GM19395 (cell line): ENCODE measurements around the gene VSTM2B.

Source experiments
- ATAC-seq: cut with Tn5 transposase; IDR thresholded peaks from one replicate; pipeline ENCODE4 v1.9.1; 2021; ENCODE audit warnings: mild to moderate bottlenecking, moderate library complexity; ENCODE audit not compliant: unreplicated experiment

The VSTM2B gene

GRCh38 chr19:29495901-29496441 is 29.8 kb upstream of the VSTM2B start:
- no peak for ATAC-seq

GRCh38 chr19:29497241-29497640 is 28.6 kb upstream of the VSTM2B start:
- ATAC-seq, result no peak

- no peak for ATAC-seq
These were observed 27.9 kb upstream of the VSTM2B start for GRCh38 chr19:29497686-29498436.

DNA sequence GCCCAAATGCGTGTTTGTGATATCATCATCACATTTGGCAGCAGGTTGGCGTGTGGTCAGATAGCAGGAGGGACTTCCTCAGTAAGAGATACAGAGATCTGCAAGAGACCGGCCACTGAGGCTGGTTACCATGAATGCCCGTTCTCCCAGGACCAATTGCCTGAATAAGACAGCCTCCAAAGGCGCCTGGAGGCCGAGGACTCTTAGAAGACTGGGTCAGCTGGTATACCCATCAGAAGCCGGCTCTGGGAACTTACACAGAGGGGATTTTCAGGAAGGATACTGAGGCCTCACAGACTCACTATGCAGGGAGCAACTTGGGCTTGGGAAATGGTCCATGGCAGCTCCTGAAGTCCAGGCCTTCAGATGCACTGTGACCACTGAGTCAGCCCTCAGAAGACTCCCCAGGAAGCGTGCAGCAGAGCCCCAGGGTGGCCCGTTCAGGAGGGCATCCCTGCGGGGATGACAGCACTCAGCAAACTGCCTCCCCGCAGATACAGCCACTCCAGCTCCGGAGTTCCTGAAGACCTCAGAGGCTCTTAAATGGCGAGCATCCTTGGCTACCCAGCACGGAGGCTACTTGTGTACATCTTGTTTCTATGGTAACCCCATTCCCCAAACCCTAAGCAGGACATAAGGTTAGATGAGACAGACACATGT is 26.4 kb upstream of the VSTM2B start:
- no peak for ATAC-seq

DNA sequence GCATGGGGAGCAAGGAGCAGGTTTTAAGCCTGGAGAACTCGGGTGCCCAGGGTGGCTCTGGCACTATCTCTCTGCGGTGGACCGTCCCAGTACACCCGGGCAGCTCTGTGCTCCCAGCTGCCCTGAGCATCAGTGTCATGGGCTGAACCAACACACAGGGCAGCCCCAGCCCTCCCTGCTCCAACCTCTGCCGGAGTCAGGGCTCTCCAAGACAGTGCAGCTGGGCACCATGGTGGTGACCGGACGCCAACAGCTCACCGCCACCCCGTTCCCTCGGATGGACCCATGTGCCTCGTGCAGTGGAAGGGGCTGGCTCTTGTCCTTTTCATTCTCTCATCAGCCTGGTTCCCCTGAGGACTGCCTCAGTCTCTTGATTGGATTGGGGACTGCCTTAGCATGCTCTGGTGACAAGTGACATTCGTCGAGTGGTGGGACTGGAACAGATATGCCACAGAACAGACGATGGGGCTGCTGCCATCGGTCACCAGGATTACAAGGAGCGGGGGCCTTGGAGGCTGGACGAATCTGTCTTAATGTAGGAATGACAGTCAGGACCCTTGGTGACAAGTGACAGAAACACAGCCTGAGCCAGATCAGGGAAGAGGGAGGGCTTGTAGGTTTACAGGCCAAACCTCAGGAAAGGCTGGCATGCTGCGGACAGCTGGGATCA is 25.7 kb upstream of the VSTM2B start:
- no peak for ATAC-seq

- no peak for ATAC-seq
These were observed 23.8 kb upstream of the VSTM2B start for GRCh38 chr19:29501816-29502580.

GRCh38 chr19:29502581-29502850 is 23.3 kb upstream of the VSTM2B start:
- no peak for ATAC-seq

GRCh38 chr19:29503140-29503758 is 22.5 kb upstream of the VSTM2B start:
- no peak for ATAC-seq

DNA sequence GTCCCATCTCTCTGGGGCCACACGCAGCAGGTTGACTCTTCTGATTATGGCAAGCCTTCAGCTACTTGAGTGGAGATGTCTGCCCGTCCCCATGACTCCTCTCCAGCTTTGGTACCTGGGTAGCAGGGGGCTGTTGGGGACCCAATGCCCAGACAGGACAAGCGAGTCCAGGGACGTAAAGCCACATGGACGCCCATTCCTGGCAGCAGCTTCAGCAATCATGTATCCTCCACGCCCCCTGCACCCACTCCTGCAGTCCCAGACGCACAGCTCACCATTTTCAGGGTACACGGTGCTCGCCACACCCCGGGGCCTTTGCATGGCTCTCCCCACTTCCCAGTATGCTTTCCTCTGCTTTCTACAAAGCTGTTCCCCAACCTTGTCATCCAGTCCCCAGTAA is 22.0 kb upstream of the VSTM2B start:
- no peak for ATAC-seq

DNA sequence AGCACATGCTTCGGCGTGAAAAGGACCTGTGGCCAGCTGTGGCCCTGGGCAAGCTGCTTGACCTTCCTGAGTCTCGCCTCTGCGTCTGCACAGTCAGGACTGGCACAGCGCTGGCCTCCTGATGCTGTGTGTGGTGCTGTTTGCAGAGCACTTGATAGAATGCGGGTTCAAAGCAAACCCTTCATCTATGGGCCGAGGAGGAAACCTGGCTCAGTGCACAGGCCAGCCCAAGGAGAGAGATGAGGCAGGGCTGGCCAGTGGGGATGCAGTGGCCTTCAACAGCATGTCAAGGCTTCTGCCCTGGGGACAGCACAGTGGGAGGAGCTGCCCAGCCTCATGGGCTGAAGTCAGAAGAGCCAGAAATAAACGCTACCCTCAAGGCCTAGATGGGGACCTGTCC is 21.3 kb upstream of the VSTM2B start:
- no peak for ATAC-seq

- ATAC-seq, result no peak
These were observed 20.5 kb upstream of the VSTM2B start for GRCh38 chr19:29505097-29505824.

DNA sequence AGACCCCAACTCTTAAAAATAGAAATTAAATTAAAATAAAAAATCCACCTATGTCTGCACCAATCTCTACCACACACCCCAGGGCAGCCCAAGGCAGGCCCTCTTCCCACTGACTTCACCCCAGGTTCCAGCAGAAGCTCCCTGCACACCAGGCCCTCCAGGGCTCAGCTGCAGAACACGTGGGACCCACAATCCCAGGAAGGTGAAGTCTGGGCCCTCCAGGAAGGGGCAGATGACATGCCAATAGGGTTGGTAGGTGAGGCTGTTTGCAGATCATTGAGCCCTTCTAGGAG is 19.2 kb upstream of the VSTM2B start:
- no peak for ATAC-seq

DNA sequence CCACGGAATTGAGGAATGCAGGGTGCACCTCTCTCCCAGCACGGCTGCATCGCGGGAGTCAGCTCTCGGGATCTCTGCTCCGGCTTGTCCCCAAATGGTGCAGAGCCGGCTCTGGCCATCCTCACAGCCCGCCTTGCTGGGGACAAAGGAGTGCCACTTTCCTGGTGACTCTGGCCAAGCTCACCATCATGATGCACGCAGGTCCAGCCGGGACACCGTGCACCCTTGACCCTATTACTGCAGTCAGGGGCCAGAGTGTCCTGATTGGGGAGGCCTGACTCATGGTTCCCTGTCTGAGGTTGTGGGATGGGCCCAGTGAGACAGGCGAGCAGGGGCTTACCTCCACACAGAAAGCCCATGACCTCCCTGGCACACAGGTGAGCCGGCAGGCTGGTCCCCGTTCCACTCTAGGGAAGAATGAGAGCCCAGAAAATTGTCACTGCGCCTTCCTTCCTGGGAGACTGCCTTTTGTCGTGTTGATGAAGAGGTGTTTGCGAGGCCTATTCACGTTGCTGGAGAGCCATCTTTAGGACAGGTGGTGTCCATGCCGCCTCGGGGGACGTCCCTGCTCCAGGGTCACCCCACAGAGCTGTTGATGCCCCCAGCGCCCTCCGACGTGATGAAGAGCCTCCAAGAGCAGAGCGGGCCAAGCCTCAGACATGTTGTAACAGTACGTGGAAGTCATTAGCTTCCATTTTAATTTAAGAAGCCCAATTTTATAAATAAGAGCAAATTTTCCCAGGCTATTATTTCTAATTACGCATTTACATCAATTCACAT is 18.5 kb upstream of the VSTM2B start:
- no peak for ATAC-seq

GRCh38 chr19:29508181-29508580 is 17.6 kb upstream of the VSTM2B start:
- no peak for ATAC-seq

GRCh38 chr19:29509456-29509855 is 16.3 kb upstream of the VSTM2B start:
- no peak for ATAC-seq

GRCh38 chr19:29510701-29511265 is 15.0 kb upstream of the VSTM2B start:
- no peak for ATAC-seq

GRCh38 chr19:29511768-29512167 is 14.0 kb upstream of the VSTM2B start:
- no peak for ATAC-seq

DNA sequence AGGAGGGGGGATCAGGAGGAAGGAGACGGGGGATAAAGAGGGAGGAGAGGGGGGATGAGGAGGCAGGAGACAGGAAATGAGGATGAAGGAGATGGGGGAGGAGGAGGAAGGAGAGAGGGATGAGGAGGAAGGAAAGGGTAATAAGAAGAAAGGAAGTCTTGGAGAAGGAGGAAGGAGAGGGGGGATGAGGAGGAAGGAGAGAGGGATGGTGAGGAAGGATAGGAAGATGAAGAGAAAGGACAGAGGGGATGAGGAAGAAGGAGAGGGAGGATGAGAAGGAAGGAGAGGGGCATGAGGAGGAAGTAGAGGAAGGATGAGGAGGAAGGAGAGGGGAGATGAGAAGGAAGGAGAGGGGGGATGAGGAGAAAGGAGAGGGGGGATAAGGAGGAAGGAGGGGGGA is 13.0 kb upstream of the VSTM2B start:
- ATAC-seq, result no peak

DNA sequence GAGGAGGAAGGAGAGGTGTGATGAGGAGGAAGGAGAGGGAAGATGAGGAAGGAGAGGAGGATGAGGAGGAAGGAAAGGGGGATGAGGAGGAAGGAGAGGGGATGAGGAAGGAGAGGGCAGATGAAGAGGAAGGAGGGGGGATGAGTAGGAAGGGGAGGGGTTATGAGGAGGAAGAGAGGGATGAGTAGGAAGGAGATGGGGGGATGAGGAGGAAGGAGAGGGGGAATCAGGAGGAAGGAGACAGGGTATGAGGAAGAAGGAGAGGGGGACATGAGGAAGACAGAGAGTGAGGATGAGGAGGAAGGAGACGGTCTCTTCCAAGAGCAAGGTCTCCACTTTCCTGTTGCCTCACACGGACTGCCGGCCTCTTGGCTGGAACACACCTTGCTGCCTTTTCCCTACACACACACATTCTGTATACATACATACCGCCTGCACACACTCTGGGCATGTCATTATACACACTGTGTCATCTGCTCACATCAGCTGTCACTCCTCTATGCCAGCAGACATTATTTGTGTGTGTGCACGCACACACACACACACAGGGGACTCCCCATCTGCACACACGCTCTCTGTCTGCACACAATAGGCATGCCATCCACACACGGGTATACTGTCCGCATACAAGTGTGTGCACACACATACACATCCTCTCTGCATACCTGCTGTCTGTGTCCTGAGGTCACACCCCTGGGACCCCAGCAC is 11.1 kb upstream of the VSTM2B start:
- no peak for ATAC-seq
